ENCODE results near the gene SCCPDH. TPM values are rescaled to one million over a fixed set of nuclear protein-coding genes. Genes with fewer than 3 reads are reported as not detected.

SCCPDH gene
- total and polyA plus RNA-seq, 9 of the 15 experiments (the other 6 are each of a cell fraction or from before 2014, with no cell fraction given), result 7.0 to 61.9 (median 38.3) TPM

DNA sequence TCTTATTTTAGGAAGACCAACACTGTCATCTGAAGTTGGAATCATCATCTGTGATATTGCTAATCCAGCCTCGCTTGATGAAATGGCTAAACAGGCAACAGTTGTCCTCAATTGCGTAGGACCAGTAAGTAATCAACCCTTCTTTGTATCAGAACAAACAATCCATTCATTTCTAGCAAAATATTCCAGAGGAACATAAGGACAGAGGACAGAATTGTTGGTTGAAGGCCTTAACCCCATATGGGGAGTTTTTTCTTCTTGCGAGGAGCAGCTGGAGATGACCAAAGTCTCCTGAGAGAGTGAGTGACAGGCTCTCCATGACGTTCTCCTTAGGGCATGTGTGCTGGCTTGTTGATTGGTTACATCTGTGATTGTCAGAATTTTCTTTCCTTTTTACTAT is 2.7 kb downstream of the SCCPDH start (continued):
- TF ChIP-seq ZNF830 (CRISPR knock-in tag; IDR thresholded peaks at IDR 0.05), result no peak

GRCh38 chr1:246727594-246727993 is 3.4 kb downstream of the SCCPDH start:
- intact Hi-C loops (cut with micrococcal nuclease), result no loop called here
- peaks cover 50% of the 10 kb centered on the region for H3K36me3 ChIP-seq (ENCODE audit: control insufficient read depth, insufficient read depth, low read length)
- ChIA-PET CTCF (ENCODE audit: low intra/inter-chr PET ratio) (no interaction called here), POLR2A (no interaction called here)
- in situ Hi-C loops (cut with MboI), result no loop called here
- H3K9me3 ChIP-seq (replicated peaks; ENCODE audit: control insufficient read depth, insufficient read depth, low read depth, low read length), result peaks cover 5% of the 10 kb centered on the region
- TF ChIP-seq NFIC (IDR thresholded peaks at IDR 0.05) (no peak), SIN3B (IDR thresholded peaks at IDR 0.05; ENCODE audit: low read depth) (no peak), TOE1 (IDR thresholded peaks at IDR 0.05; ENCODE audit: borderline replicate concordance) (no peak), TOE1 (CRISPR knock-in tag; IDR thresholded peaks at IDR 0.05; ENCODE audit: borderline replicate concordance, low read depth) (no peak), BHLHE40 (IDR thresholded peaks at IDR 0.05; ENCODE audit: low read length) (no peak), ATF6 (CRISPR knock-in tag; IDR thresholded peaks at IDR 0.05) (no peak), KAT2B (IDR thresholded peaks at IDR 0.05; ENCODE audit: low read depth, low read length) (no peak), KAT7 (CRISPR knock-in tag; IDR thresholded peaks at IDR 0.05; ENCODE audit: borderline replicate concordance) (no peak), SMAD4 (CRISPR knock-in tag; conservative IDR thresholded peaks at IDR 0.05) (no peak)
- TF ChIP-seq, protein P1, sequence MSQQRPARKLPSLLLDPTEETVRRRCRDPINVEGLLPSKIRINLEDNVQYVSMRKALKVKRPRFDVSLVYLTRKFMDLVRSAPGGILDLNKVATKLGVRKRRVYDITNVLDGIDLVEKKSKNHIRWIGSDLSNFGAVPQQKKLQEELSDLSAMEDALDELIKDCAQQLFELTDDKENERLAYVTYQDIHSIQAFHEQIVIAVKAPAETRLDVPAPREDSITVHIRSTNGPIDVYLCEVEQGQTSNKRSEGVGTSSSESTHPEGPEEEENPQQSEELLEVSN (IDR thresholded peaks at IDR 0.05; ENCODE audit: borderline replicate concordance in 1 of 2, extremely low read depth in 1 of 2, insufficient read depth in 1 of 2, insufficient read length in 1 of 2, low read depth in 1 of 2, low read length in 1 of 2, poor library complexity in 1 of 2, severe bottlenecking in 1 of 2), result no peak
- TF ChIP-seq, protein P2, sequence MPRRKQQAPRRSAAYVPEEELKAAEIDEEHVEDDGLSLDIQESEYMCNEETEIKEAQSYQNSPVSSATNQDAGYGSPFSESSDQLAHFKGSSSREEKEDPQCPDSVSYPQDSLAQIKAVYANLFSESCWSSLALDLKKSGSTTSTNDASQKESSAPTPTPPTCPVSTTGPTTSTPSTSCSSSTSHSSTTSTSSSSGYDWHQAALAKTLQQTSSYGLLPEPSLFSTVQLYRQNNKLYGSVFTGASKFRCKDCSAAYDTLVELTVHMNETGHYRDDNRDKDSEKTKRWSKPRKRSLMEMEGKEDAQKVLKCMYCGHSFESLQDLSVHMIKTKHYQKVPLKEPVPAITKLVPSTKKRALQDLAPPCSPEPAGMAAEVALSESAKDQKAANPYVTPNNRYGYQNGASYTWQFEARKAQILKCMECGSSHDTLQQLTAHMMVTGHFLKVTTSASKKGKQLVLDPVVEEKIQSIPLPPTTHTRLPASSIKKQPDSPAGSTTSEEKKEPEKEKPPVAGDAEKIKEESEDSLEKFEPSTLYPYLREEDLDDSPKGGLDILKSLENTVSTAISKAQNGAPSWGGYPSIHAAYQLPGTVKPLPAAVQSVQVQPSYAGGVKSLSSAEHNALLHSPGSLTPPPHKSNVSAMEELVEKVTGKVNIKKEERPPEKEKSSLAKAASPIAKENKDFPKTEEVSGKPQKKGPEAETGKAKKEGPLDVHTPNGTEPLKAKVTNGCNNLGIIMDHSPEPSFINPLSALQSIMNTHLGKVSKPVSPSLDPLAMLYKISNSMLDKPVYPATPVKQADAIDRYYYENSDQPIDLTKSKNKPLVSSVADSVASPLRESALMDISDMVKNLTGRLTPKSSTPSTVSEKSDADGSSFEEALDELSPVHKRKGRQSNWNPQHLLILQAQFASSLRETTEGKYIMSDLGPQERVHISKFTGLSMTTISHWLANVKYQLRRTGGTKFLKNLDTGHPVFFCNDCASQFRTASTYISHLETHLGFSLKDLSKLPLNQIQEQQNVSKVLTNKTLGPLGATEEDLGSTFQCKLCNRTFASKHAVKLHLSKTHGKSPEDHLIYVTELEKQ (CRISPR knock-in tag; IDR thresholded peaks at IDR 0.05), result no peak
- TF ChIP-seq, protein P3, sequence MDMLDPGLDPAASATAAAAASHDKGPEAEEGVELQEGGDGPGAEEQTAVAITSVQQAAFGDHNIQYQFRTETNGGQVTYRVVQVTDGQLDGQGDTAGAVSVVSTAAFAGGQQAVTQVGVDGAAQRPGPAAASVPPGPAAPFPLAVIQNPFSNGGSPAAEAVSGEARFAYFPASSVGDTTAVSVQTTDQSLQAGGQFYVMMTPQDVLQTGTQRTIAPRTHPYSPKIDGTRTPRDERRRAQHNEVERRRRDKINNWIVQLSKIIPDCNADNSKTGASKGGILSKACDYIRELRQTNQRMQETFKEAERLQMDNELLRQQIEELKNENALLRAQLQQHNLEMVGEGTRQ (CRISPR knock-in tag; IDR thresholded peaks at IDR 0.05), result no peak
- H2AFZ ChIP-seq (ENCODE audit: low read depth, low read length), result no peak overlapping the region
- no peak for FAIRE-seq
- H3K79me2 ChIP-seq (ENCODE audit: control insufficient read depth, insufficient read depth, low read length), result peaks cover 24% of the 10 kb centered on the region
- no peaks in the 10 kb centered on the region for H3K9me1 ChIP-seq (ENCODE audit: control insufficient read depth, insufficient read depth, low read length)
- no peak overlapping the region for H3K9ac ChIP-seq (ENCODE audit: insufficient read depth in 1 of 2, low read depth in 2 of 2, low read length in 2 of 2)
- no peaks in the 10 kb centered on the region for H3K27me3 ChIP-seq (ENCODE audit: control insufficient read depth in 2 of 2, insufficient read depth in 2 of 2, low read length in 2 of 2)
- WGBS (ENCODE audit: insufficient coverage, low coverage, missing lambda C conversion rate), result 68% methylated on average over 3 of the region's 3 CpGs
- no peak for ATAC-seq
- H4K20me1 ChIP-seq (replicated peaks; ENCODE audit: control insufficient read depth, insufficient read depth, low read length), result no peaks in the 10 kb centered on the region
- DNase-seq (ENCODE audit: extremely low read depth in 1 of 4, low spot score in 3 of 4), result no peak
- no peak overlapping the region for H3K27ac ChIP-seq (ENCODE audit: extremely low read depth, low read depth, low read length)
- peaks cover 0 to 14% of the 10 kb centered on the region in 2 experiments; a peak in 3 of 5 replicates for H3K4me1 ChIP-seq (replicated peaks in 1 of 2; ENCODE audit: control insufficient read depth in 2 of 2, insufficient read depth in 2 of 2, low read length in 2 of 2)
- no peak overlapping the region for H3K4me3 ChIP-seq
- no peak overlapping the region for H3K4me2 ChIP-seq (ENCODE audit: insufficient read depth, low read length)
- BruUV-seq (replicated peaks), result no TSS peak
